CD4-positive, CD25-positive, alpha-beta regulatory T cell (primary cell): ENCODE data around the gene POLR2E. TPM values are rescaled to one million over a fixed set of nuclear protein-coding genes. Genes with fewer than 3 reads are reported as not detected.

Experiments used
- ATAC-seq, 2 donors: fragments of 150-1000 bp; cut with Tn5 transposase; one replicate each; pipeline ENCODE4 v1.10.0; 2021; ENCODE audit warnings: low read depth in 2 of 2, moderate number of reproducible peaks in 2 of 2, moderate library complexity in 1 of 2
- DNase-seq, 3 donors: peaks; one replicate each; pipeline versions ENCODE4 v3.0.0 to v3.0.0-alpha.2; 2012 to 2022; ENCODE audit warnings: mixed read lengths in 1 of 3
- H3K27ac ChIP-seq: one replicate; pipeline ENCODE4 v1.7.0; 2013; ENCODE audit warnings: mild to moderate bottlenecking, low read length; ENCODE audit not compliant: insufficient read depth, poor library complexity, severe bottlenecking
- H3K27me3 ChIP-seq: one replicate; pipeline ENCODE4 v1.7.0; 2013; ENCODE audit warnings: low read length; ENCODE audit not compliant: control insufficient read depth, insufficient read depth
- H3K36me3 ChIP-seq: one replicate; pipeline ENCODE4 v1.7.0; 2013; ENCODE audit warnings: mild to moderate bottlenecking, low read length, moderate library complexity; ENCODE audit not compliant: control insufficient read depth, insufficient read depth
- H3K4me1 ChIP-seq: 2 replicates; pipeline ENCODE4 v1.7.0; 2013; ENCODE audit warnings: mild to moderate bottlenecking, low read length; ENCODE audit not compliant: insufficient read depth, control insufficient read depth, poor library complexity, severe bottlenecking
- H3K4me3 ChIP-seq: one replicate; pipeline ENCODE4 v1.7.0; 2013; ENCODE audit warnings: low read depth, mild to moderate bottlenecking, low read length, moderate library complexity
- H3K9me3 ChIP-seq, 2 experiments: 1 replicate in 1 of 2; 2 replicates in 1 of 2; pipeline ENCODE4 v1.7.0; 2013; ENCODE audit warnings: low read length in 2 of 2, mild to moderate bottlenecking in 1 of 2, moderate library complexity in 1 of 2; ENCODE audit not compliant: control insufficient read depth in 2 of 2
- H3K27ac Mint-ChIP-seq, 3 donors: one replicate each; pipeline ENCODE4 v1.8.0; 2020 to 2022; ENCODE audit warnings: mild to moderate bottlenecking in 3 of 3, mixed read lengths in 3 of 3, moderate library complexity in 2 of 3
- H3K27me3 Mint-ChIP-seq: one replicate; pipeline ENCODE4 v1.8.0; 2022; ENCODE audit warnings: mild to moderate bottlenecking, mixed read lengths
- H3K36me3 Mint-ChIP-seq: one replicate; pipeline ENCODE4 v1.8.0; 2020; ENCODE audit warnings: mixed read lengths
- H3K4me1 Mint-ChIP-seq, 4 donors: one replicate each; pipeline ENCODE4 v1.8.0; 2020 to 2022; ENCODE audit warnings: mixed read lengths in 4 of 4, mild to moderate bottlenecking in 1 of 4
- H3K4me3 Mint-ChIP-seq, 4 donors: one replicate each; pipeline ENCODE4 v1.8.0; 2020 to 2022; ENCODE audit warnings: mild to moderate bottlenecking in 4 of 4, mixed read lengths in 4 of 4, moderate library complexity in 3 of 4
- H3K9me3 Mint-ChIP-seq, 7 donors: one replicate each; pipeline ENCODE4 v1.8.0; 2020 to 2022; ENCODE audit warnings: mixed read lengths in 7 of 7, mild to moderate bottlenecking in 3 of 7, moderate library complexity in 2 of 7
- polyA plus RNA-seq, 4 donors: library from polyadenylated mRNA; unstranded; fragments of 300-500 nt; fragmentation: Illumina TruSeq; gene quantifications; one replicate each; pipeline ENCODE4 v1.2.3, GENCODE V29; 2021
- total RNA-seq: library from RNA; stranded (reverse); gene quantifications from one replicate; pipeline ENCODE4 v1.2.3, GENCODE V29; 2022

POLR2E gene
- total and polyA plus RNA-seq, 5 donors from 2014 or later: 72.4 to 145 (median 125) TPM

DNA sequence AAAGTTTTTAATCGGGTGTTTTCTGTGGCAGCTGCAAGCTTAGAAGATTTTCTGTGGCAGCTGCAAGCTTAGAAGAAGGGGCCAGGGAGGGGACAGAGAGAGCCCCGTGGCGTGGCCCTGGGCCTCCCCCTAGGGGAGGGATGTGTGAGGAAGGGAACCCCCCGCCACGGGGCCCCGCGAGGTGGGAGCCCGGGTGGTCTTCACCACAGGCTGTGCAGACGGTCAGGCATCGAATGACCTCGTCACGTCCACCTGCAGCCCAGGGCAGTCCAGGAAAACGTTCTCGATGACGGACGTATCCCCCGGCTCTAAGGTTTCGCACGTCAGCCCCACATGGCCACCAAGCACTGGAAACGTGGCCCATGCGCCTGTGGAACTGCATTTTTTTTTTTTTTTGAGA is 8.6 kb downstream of the POLR2E start:
- ATAC-seq: no peak
- Histone ChIP-seq H3K27ac (peak overlapping the region; percentile 76), H3K27me3 (no peaks in the 10 kb centered on the region), H3K4me3 (no peak overlapping the region), H3K36me3 (peaks cover 51% of the 10 kb centered on the region), H3K4me1 (peaks cover 60% of the 10 kb centered on the region), H3K9me3 (no peaks in the 10 kb centered on the region)
- DNase-seq: no peak
- Mint-ChIP-seq H3K27ac (peak overlapping the region in 1 of 3 donors; percentile 63), H3K36me3 (peaks cover 19% of the 10 kb centered on the region), H3K9me3 (peaks cover 0 to 6% (median 0%) of the 10 kb centered on the region in 7 donors), H3K4me1 (peaks cover 4 to 56% (median 16%) of the 10 kb centered on the region in 4 donors), H3K4me3 (peak overlapping the region in 1 of 4 donors; percentile 47), H3K27me3 (no peaks in the 10 kb centered on the region)

DNA sequence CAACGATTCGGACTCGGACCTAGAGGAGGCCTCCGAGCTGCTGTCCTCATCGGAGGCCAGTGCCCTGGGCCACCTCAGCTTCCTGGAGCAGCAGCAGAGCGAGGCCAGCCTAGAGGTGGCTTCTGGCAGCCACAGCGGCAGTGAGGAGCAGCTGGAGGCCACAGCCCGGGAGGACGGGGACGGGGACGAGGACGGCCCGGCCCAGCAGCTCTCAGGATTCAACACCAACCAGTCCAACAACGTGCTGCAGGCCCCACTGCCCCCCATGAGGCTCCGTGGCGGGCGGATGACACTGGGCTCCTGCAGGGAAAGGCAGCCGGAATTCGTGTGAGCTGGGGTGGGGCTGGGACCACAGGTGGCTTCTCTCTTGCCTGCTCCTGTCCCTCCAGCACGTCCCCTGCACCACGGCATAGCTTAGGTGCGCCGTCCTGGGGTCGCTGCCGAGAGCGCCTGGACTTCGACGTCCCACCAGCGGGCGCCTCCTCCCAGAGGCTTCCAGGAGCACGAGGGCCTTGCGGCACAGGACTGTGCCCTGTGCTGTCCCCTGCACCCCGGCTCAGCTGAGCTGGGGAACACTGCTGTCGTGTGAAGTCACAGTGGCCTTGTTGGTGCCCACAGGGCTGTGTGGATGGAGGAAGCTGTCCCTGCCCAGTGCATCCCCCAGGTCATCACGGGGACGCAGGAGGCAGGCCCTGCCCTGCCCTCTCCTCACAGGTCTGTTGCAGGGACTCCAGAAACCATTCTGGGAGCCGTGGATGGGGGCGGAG is 9.3 kb downstream of the POLR2E start:
- Histone ChIP-seq H3K36me3 (peaks cover 58% of the 10 kb centered on the region), H3K27ac (peak overlapping the region; percentile 76), H3K4me3 (no peak overlapping the region), H3K9me3 (no peaks in the 10 kb centered on the region), H3K27me3 (no peaks in the 10 kb centered on the region), H3K4me1 (peaks cover 67% of the 10 kb centered on the region)
- Mint-ChIP-seq H3K27ac (peak overlapping the region in 1 of 3 donors; percentile 63), H3K4me1 (peaks cover 4 to 58% (median 16%) of the 10 kb centered on the region in 4 donors), H3K36me3 (peaks cover 19% of the 10 kb centered on the region), H3K9me3 (peaks cover 0 to 7% (median 0%) of the 10 kb centered on the region in 7 donors), H3K27me3 (no peaks in the 10 kb centered on the region), H3K4me3 (peak overlapping the region in 2 of 4 donors; percentile 47 to 84)
- ATAC-seq (no peak), DNase-seq (no peak)

DNA sequence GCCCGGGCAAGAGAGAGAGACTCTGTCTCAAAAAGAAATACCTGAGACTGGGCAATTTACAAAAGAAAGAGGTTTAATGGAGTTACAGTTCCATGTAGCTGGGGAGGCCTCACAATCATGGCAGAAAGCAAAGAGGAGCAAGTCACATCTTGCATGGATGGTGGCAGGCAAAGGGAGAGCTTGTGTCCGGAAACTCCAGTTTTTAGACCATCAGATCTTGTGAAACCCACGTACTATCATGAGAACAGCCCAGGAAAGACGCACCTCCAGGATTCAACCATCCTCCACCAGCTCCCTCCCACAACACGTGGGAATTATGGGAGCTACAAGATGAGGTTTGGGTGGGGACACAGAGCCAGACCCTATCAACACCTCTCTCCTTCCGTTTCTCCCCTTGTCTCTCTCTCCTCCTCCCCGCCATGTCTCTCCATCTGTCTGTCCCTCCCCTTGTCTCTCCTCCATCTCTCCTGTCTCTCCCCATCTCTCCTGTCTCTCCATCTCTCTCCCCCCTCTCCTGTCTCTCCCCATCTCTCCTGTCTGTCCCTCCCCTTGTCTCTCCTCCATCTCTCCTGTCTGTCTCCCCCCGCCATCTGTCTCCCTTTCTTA is 10.0 kb downstream of the POLR2E start:
- H3K4me3 Mint-ChIP-seq: peak overlapping the region in 2 of 4 donors; percentile 11 to 84
- H3K4me1 Mint-ChIP-seq: peaks cover 4 to 59% (median 16%) of the 10 kb centered on the region in 4 donors
- H3K4me1 ChIP-seq: peaks cover 70% of the 10 kb centered on the region

DNA sequence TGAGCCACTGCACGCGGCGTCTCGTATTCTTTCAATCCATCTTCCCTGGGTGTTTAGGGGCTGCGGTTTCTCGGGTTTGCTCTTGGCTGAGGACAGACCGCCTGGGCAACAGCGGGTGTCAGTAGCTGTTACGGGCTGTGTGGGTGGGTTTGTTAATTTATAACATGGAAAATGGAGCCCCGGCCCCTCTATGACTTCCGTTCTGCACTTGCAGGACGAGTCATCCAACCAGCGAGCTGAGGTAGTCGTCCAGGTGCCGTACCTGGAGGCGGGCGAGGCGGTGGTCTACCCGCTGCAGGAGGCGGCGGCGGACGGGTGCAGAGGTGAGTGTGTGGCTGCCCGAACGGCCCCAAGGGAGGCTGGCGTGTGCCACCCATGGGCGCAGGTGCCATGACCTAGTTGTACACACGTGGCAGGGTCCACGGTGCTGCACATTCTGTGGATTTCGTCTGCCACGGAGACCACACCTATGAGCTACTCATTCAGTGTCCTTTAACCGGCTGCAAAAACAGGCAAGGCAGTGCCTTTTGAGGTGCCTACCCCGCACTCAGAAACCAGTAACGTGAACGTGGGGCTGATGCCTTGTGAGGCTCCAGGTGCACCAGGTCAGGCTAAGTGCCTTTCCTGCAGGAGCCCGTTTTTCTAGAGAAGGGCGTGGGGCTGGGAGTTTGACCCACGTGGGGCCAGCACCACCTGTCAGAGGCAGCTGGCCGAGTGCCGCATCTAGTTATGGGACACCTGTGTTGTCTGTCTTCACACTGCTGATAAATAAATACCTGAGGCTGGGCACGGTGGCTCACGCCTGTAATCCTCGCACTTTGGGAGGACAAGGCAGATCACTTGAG is 10.9 kb downstream of the POLR2E start:
- H3K9me3 Mint-ChIP-seq: peaks cover 0 to 7% (median 0%) of the 10 kb centered on the region in 7 donors
- Histone ChIP-seq H3K9me3 (no peaks in the 10 kb centered on the region), H3K4me3 (no peak overlapping the region), H3K4me1 (peaks cover 72% of the 10 kb centered on the region), H3K27ac (peak overlapping the region; percentile 38), H3K27me3 (no peaks in the 10 kb centered on the region), H3K36me3 (peaks cover 73% of the 10 kb centered on the region)
- peaks cover 19% of the 10 kb centered on the region for H3K36me3 Mint-ChIP-seq
- ATAC-seq (no peak), DNase-seq (no peak)
- H3K27ac Mint-ChIP-seq: peak overlapping the region in 1 of 3 donors; percentile 66
- peak overlapping the region; percentile 27 to 84 (median 28) for H3K4me3 Mint-ChIP-seq
- no peaks in the 10 kb centered on the region for H3K27me3 Mint-ChIP-seq
- peaks cover 4 to 61% (median 16%) of the 10 kb centered on the region in 4 donors for H3K4me1 Mint-ChIP-seq

More for the DNA sequence above, 10.0 kb downstream of the POLR2E start:
- Histone ChIP-seq H3K36me3 (peaks cover 64% of the 10 kb centered on the region), H3K4me3 (no peak overlapping the region), H3K27me3 (no peaks in the 10 kb centered on the region), H3K27ac (no peak overlapping the region), H3K9me3 (no peaks in the 10 kb centered on the region)
- peaks cover 19% of the 10 kb centered on the region for H3K36me3 Mint-ChIP-seq
- DNase-seq: no peak
- H3K27me3 Mint-ChIP-seq: no peaks in the 10 kb centered on the region
- peaks cover 0 to 7% (median 0%) of the 10 kb centered on the region in 7 donors for H3K9me3 Mint-ChIP-seq
- no peak for ATAC-seq
- peak overlapping the region in 1 of 3 donors; percentile 85 for H3K27ac Mint-ChIP-seq

DNA sequence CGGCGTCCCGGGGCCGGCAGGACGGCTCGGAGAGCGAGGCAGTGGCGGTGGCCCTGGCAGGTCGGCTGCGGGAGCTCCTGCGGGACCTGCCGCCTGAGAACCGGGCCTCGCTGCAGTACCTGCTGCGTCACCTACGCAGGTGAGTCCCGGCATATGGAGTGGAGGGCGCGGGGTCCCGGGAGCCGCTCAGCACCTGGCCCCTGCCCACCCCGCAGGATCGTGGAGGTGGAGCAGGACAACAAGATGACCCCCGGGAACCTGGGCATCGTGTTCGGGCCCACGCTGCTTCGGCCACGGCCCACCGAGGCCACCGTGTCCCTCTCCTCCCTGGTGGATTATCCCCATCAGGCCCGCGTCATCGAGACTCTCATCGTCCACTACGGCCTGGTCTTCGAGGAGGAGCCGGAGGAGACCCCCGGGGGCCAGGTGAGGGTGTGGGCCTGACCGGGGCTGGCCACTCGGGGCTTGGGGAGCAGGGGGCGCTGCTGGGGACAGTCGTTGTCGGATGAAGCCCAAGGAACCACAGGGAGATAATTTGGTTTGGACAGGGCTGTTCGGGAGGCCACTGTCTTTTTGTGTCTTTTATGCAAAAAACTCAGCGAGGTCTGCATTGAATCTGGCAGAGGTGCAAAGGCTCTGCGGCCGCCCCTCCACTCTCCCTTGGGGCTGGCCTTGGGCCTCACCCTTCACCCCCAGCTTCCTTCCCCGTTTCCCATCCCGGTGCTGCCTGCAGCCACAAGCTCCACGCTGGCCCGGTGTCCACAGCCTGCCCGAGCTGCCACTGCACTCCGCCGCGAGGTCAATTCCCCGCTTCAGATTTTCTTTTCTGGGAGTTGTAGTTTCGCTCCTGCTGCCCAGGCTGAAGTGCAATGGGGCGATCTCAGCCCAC is 12.0 kb downstream of the POLR2E start:
- no peak for DNase-seq
- H3K27me3 Mint-ChIP-seq: no peaks in the 10 kb centered on the region
- Histone ChIP-seq H3K9me3 (no peaks in the 10 kb centered on the region), H3K4me3 (no peak overlapping the region), H3K4me1 (peaks cover 70% of the 10 kb centered on the region), H3K36me3 (peaks cover 76% of the 10 kb centered on the region), H3K27me3 (no peaks in the 10 kb centered on the region), H3K27ac (peak overlapping the region; percentile 69)
- H3K27ac Mint-ChIP-seq: peak overlapping the region in 1 of 3 donors; percentile 9
- H3K9me3 Mint-ChIP-seq: peaks cover 0 to 6% (median 0%) of the 10 kb centered on the region in 7 donors
- no peak for ATAC-seq
- H3K4me1 Mint-ChIP-seq: peaks cover 4 to 55% (median 13%) of the 10 kb centered on the region in 4 donors
- H3K36me3 Mint-ChIP-seq: peaks cover 19% of the 10 kb centered on the region
- peak overlapping the region; percentile 22 to 60 (median 31) for H3K4me3 Mint-ChIP-seq

DNA sequence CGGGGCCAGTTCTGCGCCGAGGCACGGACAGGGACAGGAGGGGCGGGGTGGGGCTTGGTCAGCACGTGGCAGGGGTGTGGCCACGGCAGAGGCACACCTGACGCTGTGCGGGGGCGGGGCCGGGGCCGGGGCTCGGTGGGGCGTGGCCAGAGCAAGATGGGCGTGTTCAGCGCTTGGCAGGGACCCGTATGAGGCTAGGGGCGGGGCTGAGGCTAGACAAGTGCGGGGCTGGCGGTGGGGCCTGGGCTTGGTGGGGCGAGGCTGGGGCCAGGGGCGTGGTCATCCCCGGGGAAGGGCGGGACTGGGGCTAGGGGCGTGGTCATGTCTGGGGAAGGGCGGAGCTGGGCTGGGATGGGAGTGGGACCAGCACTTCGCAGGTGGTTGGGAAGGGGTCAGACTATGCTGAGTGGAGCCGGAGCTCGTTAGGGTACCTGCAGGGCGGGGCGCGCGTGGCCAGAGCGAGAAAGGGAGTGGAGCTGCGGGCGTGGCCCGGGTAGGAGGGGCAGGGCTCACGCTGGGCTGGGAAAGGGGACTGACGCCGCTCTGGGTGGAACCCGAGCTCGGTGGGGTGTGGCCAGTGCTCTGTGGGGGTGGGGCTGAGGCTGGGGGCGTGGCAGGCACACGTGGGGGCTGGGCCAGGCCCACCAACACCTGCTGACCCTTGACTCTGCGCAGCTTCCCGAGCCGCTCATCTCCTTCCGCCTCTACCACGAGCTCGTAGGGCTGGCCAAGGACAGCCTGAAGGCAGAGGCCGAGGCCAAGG is 12.8 kb downstream of the POLR2E start:
- H3K36me3 ChIP-seq: peaks cover 76% of the 10 kb centered on the region
- no peaks in the 10 kb centered on the region for H3K27me3 ChIP-seq
- Mint-ChIP-seq H3K27ac (peak overlapping the region in 2 of 3 donors; percentile 52 to 65), H3K4me3 (peak overlapping the region; percentile 19 to 80 (median 67)), H3K27me3 (no peaks in the 10 kb centered on the region), H3K4me1 (peaks cover 0 to 54% (median 6%) of the 10 kb centered on the region in 4 donors), H3K9me3 (peaks cover 0 to 6% (median 0%) of the 10 kb centered on the region in 7 donors), H3K36me3 (peaks cover 12% of the 10 kb centered on the region)
- peak overlapping the region; percentile 69 for H3K27ac ChIP-seq
- ATAC-seq (peak; percentile 59 to 71), DNase-seq (peak; percentile 73 to 84 (median 74))
- H3K4me3 ChIP-seq: no peak overlapping the region
- peaks cover 70% of the 10 kb centered on the region for H3K4me1 ChIP-seq
- H3K9me3 ChIP-seq: no peaks in the 10 kb centered on the region
